Measurements from ENCODE around the gene AKNA.
"Not testable (repeated sequence)": the region's sequence is repeated elsewhere in the genome, so short reads cannot be mapped to it uniquely, and the experiment has no call there.

The AKNA gene

GRCh38 chr9:114341152-114341830, 46.5 kb downstream of the AKNA start:
- DNase-seq (ENCODE audit: low spot score): no peak

DNA sequence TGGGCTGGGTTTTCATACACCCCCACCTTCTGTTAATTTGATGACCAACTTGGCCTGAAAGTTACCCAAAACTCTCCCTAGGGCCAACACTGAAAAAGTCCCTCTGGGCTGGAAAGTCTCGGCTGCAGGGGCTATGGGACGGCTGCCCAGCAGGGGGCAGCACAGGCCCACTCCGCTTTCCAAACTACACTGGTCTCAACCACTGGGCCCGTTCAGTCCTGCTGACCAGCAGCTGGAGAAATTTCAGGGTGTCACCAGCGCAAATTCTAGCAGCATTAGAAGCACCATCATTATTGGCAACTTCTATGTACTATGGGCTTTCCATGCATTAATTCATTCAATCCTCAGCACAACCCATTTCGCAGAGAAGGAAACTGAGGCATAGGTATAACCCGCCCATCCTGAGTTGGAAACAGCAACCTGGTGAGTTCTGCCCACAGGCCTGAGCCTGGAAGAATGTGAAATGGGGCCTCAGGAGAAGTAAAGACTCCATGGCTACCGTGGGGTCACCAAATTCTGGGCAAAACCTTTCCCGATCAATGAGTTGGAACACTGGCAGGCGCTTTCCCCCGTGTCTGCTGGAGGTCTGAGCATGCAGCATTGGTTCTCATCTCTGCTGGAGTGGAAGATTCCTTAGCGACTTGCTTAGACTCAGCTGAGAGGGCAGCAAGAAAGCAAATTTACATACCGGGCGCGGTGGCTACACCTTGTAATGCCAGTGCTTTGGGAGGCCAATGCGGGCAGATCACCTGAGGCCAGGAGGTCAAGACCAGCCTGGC, 48.5 kb downstream of the AKNA start:
- no peak for DNase-seq (ENCODE audit: low spot score)

DNA sequence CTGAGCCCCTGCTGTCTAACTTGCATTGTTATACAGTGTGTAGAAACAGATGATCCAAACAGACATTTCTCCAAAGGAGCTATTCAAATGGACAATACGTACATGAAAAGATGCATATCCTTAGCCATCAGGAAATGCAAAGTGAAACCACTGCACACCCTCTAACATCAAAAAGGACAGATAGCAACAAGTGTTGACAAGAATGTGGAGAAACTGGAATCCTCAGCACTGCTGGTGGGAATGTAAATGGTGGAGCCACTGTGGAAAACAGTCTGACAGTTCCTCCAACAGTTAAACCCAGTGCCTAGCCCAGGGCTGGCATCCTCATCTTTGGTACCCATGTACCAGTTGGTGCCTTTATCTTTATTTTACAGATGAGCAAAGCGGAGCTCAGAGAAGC, 49.6 kb downstream of the AKNA start:
- DNase-seq (ENCODE audit: low spot score): no peak

DNA sequence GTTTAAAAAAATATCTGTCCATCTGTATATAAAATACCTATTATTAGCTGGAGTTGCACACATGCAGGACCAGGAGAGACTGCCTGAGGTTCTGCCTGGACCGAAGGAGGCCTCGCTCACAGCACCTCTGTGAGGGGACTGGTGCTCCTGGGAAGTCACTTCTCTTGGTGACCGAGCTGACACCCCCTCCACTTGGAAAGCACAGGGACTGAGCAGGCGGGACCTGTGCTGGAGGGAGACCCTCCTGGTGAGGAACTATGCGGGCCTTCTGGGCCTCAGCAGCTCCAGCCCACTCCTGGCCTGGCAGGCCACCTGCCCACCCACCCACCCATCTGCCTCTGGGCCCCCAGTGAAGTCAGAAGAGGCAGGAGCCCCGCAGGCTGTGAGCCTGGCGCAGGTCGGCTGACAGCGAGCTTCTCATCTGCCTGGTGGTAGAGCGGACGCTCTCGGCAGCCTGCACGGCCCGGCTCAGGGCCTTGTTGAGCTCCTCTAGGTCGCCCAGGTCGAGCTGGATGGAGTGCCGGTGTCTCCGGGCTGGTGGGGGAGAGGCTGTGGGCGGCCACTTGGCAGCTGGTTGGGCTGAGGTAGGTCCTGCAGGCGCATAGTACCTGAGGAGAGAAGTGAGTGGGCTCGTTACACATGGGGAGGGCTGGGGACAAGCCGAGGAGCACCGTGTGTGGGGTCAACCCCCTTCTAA, 50.9 kb downstream of the AKNA start:
- no peak for DNase-seq (ENCODE audit: low spot score)

- no peak for DNase-seq (ENCODE audit: low spot score)
Observed at GRCh38 chr9:114336157-114336556, 51.6 kb downstream of the AKNA start.

GRCh38 chr9:114335745-114336144, 52.0 kb downstream of the AKNA start:
- no peak for DNase-seq (ENCODE audit: low spot score)

DNA sequence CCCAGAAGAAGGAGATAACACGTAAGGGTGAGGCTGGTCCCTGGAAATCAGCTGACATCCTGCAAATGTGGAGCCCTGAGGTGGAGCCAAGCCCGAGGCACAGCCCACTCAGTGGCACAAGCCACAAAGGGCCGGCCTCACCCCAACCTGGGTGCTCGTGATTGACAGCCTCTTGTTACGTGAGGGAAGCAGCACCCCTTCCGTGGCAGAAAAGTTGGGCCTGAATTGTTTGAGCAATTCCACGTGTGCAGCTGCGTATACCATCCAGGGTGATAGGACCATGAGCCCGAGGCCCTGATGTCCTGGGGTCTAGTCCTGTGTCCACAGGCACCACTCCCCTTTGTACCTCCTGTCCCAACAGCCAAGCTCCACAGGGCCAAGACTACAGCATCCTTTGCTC, 53.3 kb downstream of the AKNA start:
- DNase-seq (ENCODE audit: low spot score): no peak

DNA sequence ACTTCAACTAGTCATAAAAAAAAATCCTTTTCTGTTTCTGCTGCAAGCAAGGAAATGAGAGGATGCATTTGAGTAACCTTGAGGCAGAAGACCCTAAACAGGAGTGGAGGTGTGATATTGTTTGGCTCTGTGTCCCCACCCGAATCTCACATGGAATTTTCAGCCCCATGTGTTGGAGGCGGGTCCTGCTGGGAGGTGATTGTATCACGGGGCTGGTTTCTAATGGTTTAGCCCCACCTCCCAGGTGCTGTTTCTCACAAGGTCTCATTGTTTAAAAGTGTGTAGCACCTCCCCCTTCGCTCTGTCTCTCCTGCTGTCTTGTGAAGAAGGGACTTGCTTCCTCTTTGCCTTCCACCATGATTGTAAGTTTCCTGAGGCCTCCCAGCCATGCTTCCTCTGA, 54.1 kb downstream of the AKNA start:
- not testable (repeated sequence) for DNase-seq (ENCODE audit: low spot score)

- DNase-seq (ENCODE audit: low spot score): not testable (repeated sequence)
Observed at GRCh38 chr9:114332474-114333040, 55.2 kb downstream of the AKNA start.

- not testable (repeated sequence) for DNase-seq (ENCODE audit: low spot score)
Observed at GRCh38 chr9:114331229-114332195, 56.3 kb downstream of the AKNA start.

GRCh38 chr9:114330636-114331035, 57.1 kb downstream of the AKNA start:
- DNase-seq (ENCODE audit: low spot score): no peak

GRCh38 chr9:114329625-114330022, 58.2 kb downstream of the AKNA start, which contains the start of gene ORM2:
Gene ORM2 (plus strand): TSS chr9:114329869. CDS start chr9:114329905, 36 bp downstream.
- DNase-seq (ENCODE audit: low spot score): not testable (repeated sequence)

GRCh38 chr9:114328937-114329624, 58.7 kb downstream of the AKNA start:
- not testable (repeated sequence) for DNase-seq (ENCODE audit: low spot score)

- DNase-seq (ENCODE audit: low spot score): not testable (repeated sequence)
Observed at GRCh38 chr9:114328357-114328820, 59.4 kb downstream of the AKNA start.

DNA sequence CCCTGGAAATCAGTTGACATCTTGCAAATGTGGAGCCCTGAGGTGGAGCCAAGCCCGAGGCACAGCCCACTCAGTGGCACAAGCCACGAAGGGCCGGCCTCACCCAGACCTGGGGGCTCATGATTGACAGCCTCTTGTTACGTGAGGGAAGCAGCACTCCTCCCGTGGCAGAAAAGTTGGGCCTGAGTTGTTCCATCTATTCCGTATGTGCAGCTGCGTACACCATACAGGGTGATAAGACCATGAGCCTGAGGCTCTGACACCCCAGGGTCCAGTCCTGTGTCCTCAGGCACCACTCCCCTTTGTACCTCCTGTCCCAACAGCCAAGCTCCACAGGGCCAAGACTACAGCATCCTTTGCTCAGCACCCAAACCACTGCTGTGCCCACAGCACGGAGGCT, 60.0 kb downstream of the AKNA start:
- DNase-seq (ENCODE audit: low spot score): no peak

- DNase-seq (ENCODE audit: low spot score): not testable (repeated sequence)
Observed at GRCh38 chr9:114325684-114326254, 62.0 kb downstream of the AKNA start.

GRCh38 chr9:114324965-114325364, 62.8 kb downstream of the AKNA start:
- not testable (repeated sequence) for DNase-seq (ENCODE audit: low spot score)

DNA sequence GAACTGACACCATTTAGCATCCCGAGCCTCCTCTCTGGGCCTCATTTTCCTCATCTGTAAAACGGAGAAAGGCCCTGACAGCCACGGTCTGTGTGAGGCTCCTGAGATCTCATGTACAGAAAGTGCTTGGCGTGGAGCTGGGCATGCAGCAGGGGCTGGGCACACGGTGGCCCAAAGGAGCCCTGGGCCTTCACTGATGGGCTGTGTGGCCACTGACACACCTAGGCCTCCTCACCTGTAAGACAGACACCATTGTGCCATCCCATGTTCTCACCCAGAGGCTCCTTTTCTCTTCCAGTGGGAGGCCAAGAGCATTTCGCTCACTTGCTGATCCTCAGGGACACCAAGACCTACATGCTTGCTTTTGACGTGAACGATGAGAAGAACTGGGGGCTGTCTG, 63.3 kb downstream of the AKNA start:
- no peak for DNase-seq (ENCODE audit: low spot score)

GRCh38 chr9:114323849-114324248, 63.9 kb downstream of the AKNA start:
- not testable (repeated sequence) for DNase-seq (ENCODE audit: low spot score)
